ENCODE measurements around the gene CNIH2. TPM values are rescaled to one million over a fixed set of nuclear protein-coding genes. Genes with fewer than 3 reads are reported as not detected.

Gene CNIH2
- total and polyA plus RNA-seq, 8 donors, result 0.81 to 5.2 (median 3.6) TPM

- ATAC-seq (no peak), DNase-seq (peak in 1 of 4 donors; percentile 54)
- Histone ChIP-seq H3K4me3 (no peak overlapping the region), H3K4me1 (peaks cover 22 to 42% of the 10 kb centered on the region in 2 donors), H3K27ac (no peak overlapping the region), H3K9me3 (no peaks in the 10 kb centered on the region), H3K36me3 (peaks cover 0 to 41% of the 10 kb centered on the region in 2 donors), H3K27me3 (no peaks in the 10 kb centered on the region)
- no peak for TF ChIP-seq CTCF (IDR thresholded peaks at IDR 0.05)
- intact Hi-C loops (cut with DNase I), result no loop called here
Measured at GRCh38 chr11:66333220-66333877, 55.4 kb downstream of the CNIH2 start.

Other genes with a start within 250 kb of the CNIH2 start
- gene GAL3ST3, start 229.0 kb upstream of the CNIH2 start, total RNA-seq, result not detected
- under 1 TPM in 5 of 6 donors, not detected in 1; 0.09 to 0.63 (median 0.20) TPM for gene GAL3ST3, start 229.0 kb upstream of the CNIH2 start, polyA plus RNA-seq (ENCODE audit: insufficient read length in 6 of 6)
- 100 to 1,000 TPM; 122 to 160 TPM for gene SF3B2, start 225.8 kb upstream of the CNIH2 start, total RNA-seq
- 100 to 1,000 TPM; 192 to 233 (median 218) TPM for gene SF3B2, start 225.8 kb upstream of the CNIH2 start, polyA plus RNA-seq (ENCODE audit: insufficient read length in 6 of 6)
- 10 to 100 TPM; 53.7 to 54.7 TPM for gene PACS1, start 207.9 kb upstream of the CNIH2 start, total RNA-seq
- 10 to 100 TPM; 50.7 to 57.5 (median 55.6) TPM for gene PACS1, start 207.9 kb upstream of the CNIH2 start, polyA plus RNA-seq (ENCODE audit: insufficient read length in 6 of 6)
- gene KLC2, start 20.5 kb upstream of the CNIH2 start, total RNA-seq, result 10 to 100 TPM; 32.8 to 34.3 TPM
- gene KLC2, start 20.5 kb upstream of the CNIH2 start, polyA plus RNA-seq (ENCODE audit: insufficient read length in 6 of 6), result 10 to 100 TPM; 17.0 to 24.9 (median 19.8) TPM
- 100 to 1,000 TPM; 141 to 154 TPM for gene RAB1B, start 9.5 kb upstream of the CNIH2 start, total RNA-seq
- gene RAB1B, start 9.5 kb upstream of the CNIH2 start, polyA plus RNA-seq (ENCODE audit: insufficient read length in 6 of 6), result 100 to 1,000 TPM; 114 to 136 (median 128) TPM
- gene YIF1A, start 11.0 kb downstream of the CNIH2 start, total RNA-seq, result 100 to 1,000 TPM in 1 of 2 donors, 10 to 100 TPM in 1; 97.1 to 118 TPM
- 10 to 100 TPM; 32.9 to 57.5 (median 43.6) TPM for gene YIF1A, start 11.0 kb downstream of the CNIH2 start, polyA plus RNA-seq (ENCODE audit: insufficient read length in 6 of 6)
- under 1 TPM in 1 of 2 donors, not detected in 1; 0.21 TPM for gene TMEM151A, start 13.7 kb downstream of the CNIH2 start, total RNA-seq
- gene TMEM151A, start 13.7 kb downstream of the CNIH2 start, polyA plus RNA-seq (ENCODE audit: insufficient read length in 6 of 6), result under 1 TPM; 0.17 to 0.47 (median 0.28) TPM
- gene CD248, start 38.9 kb downstream of the CNIH2 start, total RNA-seq, result 10 to 100 TPM; 69.8 to 74.3 TPM
- gene CD248, start 38.9 kb downstream of the CNIH2 start, polyA plus RNA-seq (ENCODE audit: insufficient read length in 6 of 6), result 100 to 1,000 TPM in 4 of 6 donors, 10 to 100 TPM in 2; 76.4 to 128 (median 104) TPM
- gene RIN1, start 58.3 kb downstream of the CNIH2 start, total RNA-seq, result 10 to 100 TPM in 1 of 2 donors, 1 to 10 TPM in 1; 7.1 to 10.2 TPM
- gene RIN1, start 58.3 kb downstream of the CNIH2 start, polyA plus RNA-seq (ENCODE audit: insufficient read length in 6 of 6), result 1 to 10 TPM; 1.7 to 4.5 (median 3.0) TPM
- gene BRMS1, start 66.9 kb downstream of the CNIH2 start, total RNA-seq, result 10 to 100 TPM; 28.7 to 34.3 TPM
- gene BRMS1, start 66.9 kb downstream of the CNIH2 start, polyA plus RNA-seq (ENCODE audit: insufficient read length in 6 of 6), result 10 to 100 TPM; 19.5 to 26.6 (median 24.5) TPM
- gene B4GAT1, start 69.5 kb downstream of the CNIH2 start, total RNA-seq, result 10 to 100 TPM; 22.9 to 29.7 TPM
- 10 to 100 TPM; 29.8 to 35.9 (median 30.9) TPM for gene B4GAT1, start 69.5 kb downstream of the CNIH2 start, polyA plus RNA-seq (ENCODE audit: insufficient read length in 6 of 6)
- gene SLC29A2, start 93.6 kb downstream of the CNIH2 start, total RNA-seq, result 10 to 100 TPM; 16.2 to 22.8 TPM
- 10 to 100 TPM in 1 of 6 donors, 1 to 10 TPM in 5; 7.4 to 10.9 (median 8.9) TPM for gene SLC29A2, start 93.6 kb downstream of the CNIH2 start, polyA plus RNA-seq (ENCODE audit: insufficient read length in 6 of 6)
- gene NPAS4, start 142.9 kb downstream of the CNIH2 start, total RNA-seq, result under 1 TPM in 1 of 2 donors, not detected in 1; 0.64 TPM
- gene NPAS4, start 142.9 kb downstream of the CNIH2 start, polyA plus RNA-seq (ENCODE audit: insufficient read length in 6 of 6), result under 1 TPM; 0.06 to 0.53 (median 0.20) TPM
- 10 to 100 TPM; 29.6 to 39.5 TPM for gene MRPL11, start 160.7 kb downstream of the CNIH2 start, total RNA-seq
- gene MRPL11, start 160.7 kb downstream of the CNIH2 start, polyA plus RNA-seq (ENCODE audit: insufficient read length in 6 of 6), result 10 to 100 TPM; 57.2 to 73.5 (median 64.2) TPM
- gene PELI3, start 188.7 kb downstream of the CNIH2 start, total RNA-seq, result 10 to 100 TPM in 1 of 2 donors, 1 to 10 TPM in 1; 7.5 to 12.9 TPM
- gene PELI3, start 188.7 kb downstream of the CNIH2 start, polyA plus RNA-seq (ENCODE audit: insufficient read length in 6 of 6), result 1 to 10 TPM; 3.9 to 6.6 (median 5.6) TPM
- gene DPP3, start 202.3 kb downstream of the CNIH2 start, total RNA-seq, result 10 to 100 TPM; 46.4 to 68.1 TPM
- 10 to 100 TPM; 15.0 to 20.6 (median 17.1) TPM for gene DPP3, start 202.3 kb downstream of the CNIH2 start, polyA plus RNA-seq (ENCODE audit: insufficient read length in 6 of 6)
- gene BBS1, start 232.5 kb downstream of the CNIH2 start, total RNA-seq, result 10 to 100 TPM; 22.8 to 37.3 TPM
- gene BBS1, start 232.5 kb downstream of the CNIH2 start, polyA plus RNA-seq (ENCODE audit: insufficient read length in 6 of 6), result 10 to 100 TPM; 58.4 to 75.1 (median 64.6) TPM

All from left lung (tissue), 10 donors.